IMR-90 (cell line): Measurements from ENCODE around the gene P2RY2.

Experiments used
- BHLHE40 ChIP-seq: fragments of 150-350 bp; IDR thresholded peaks from 2 replicates; pipeline ENCODE4 v1.6.1; 2016; ENCODE audit warnings: mild to moderate bottlenecking, low read depth, low read length
- CEBPB ChIP-seq: IDR thresholded peaks from 2 replicates; pipeline ENCODE4 v1.6.1; 2012; ENCODE audit warnings: low read depth, low read length, improper control_type of control experiment
- CHD1 ChIP-seq: IDR thresholded peaks from 2 replicates; pipeline ENCODE4 v1.6.1; 2012; ENCODE audit warnings: low read depth, low read length, improper control_type of control experiment
- CTCF ChIP-seq: conservative IDR thresholded peaks from 2 replicates; pipeline ENCODE4 v1.5.1; 2012; ENCODE audit warnings: mild to moderate bottlenecking, low read depth, low read length, improper control_type of control experiment
- ELK1 ChIP-seq: fragments of 150-350 bp; IDR thresholded peaks from 2 replicates; pipeline ENCODE4 v1.6.1; 2016; ENCODE audit warnings: low read depth, mild to moderate bottlenecking, low read length, moderate library complexity, borderline replicate concordance
- FOS ChIP-seq: fragments of 150-350 bp; IDR thresholded peaks from 2 replicates; pipeline ENCODE4 v1.6.1; 2016; ENCODE audit warnings: low read depth, low read length
- MAFK ChIP-seq: IDR thresholded peaks from 2 replicates; pipeline ENCODE4 v1.6.1; 2012; ENCODE audit warnings: low read depth, low read length, improper control_type of control experiment
- MAZ ChIP-seq: IDR thresholded peaks from 2 replicates; pipeline ENCODE4 v1.6.1; 2012; ENCODE audit warnings: low read depth, mild to moderate bottlenecking, low read length, improper control_type of control experiment, moderate library complexity, borderline replicate concordance
- MXI1 ChIP-seq: IDR thresholded peaks from 2 replicates; pipeline ENCODE4 v1.6.1; 2012; ENCODE audit warnings: low read depth, mild to moderate bottlenecking, low read length, moderate library complexity, borderline replicate concordance
- POLR2A ChIP-seq: IDR thresholded peaks from 2 replicates; pipeline ENCODE4 v1.6.1; 2012; ENCODE audit warnings: mild to moderate bottlenecking, low read depth, low read length
- RAD21 ChIP-seq: IDR thresholded peaks from 2 replicates; pipeline ENCODE4 v1.6.1; 2012; ENCODE audit warnings: low read length, improper control_type of control experiment
- RCOR1 ChIP-seq: IDR thresholded peaks from 2 replicates; pipeline ENCODE4 v1.6.1; 2012; ENCODE audit warnings: mild to moderate bottlenecking, low read length, improper control_type of control experiment; ENCODE audit not compliant: insufficient replicate concordance
- RFX5 ChIP-seq: IDR thresholded peaks from 2 replicates; pipeline ENCODE4 v1.8.0; 2012; ENCODE audit warnings: low read depth, mild to moderate bottlenecking, low read length, moderate library complexity
- SMC3 ChIP-seq: fragments of 150-350 bp; IDR thresholded peaks from 2 replicates; pipeline ENCODE4 v1.6.1; 2016; ENCODE audit warnings: low read depth, mild to moderate bottlenecking, antibody characterized with exemption, low read length, moderate library complexity

GRCh38 chr11:73236205-73236765 lies 18.2 kb downstream of the P2RY2 start:
- no peak for TF ChIP-seq POLR2A
- TF ChIP-seq CTCF: no peak
- no peak for TF ChIP-seq BHLHE40
- TF ChIP-seq ELK1: no peak
- TF ChIP-seq MXI1: no peak
- TF ChIP-seq CHD1: no peak
- TF ChIP-seq SMC3: no peak
- TF ChIP-seq CEBPB: no peak
- no peak for TF ChIP-seq RCOR1
- TF ChIP-seq FOS: no peak
- no peak for TF ChIP-seq RFX5
- no peak for TF ChIP-seq RAD21
- TF ChIP-seq MAFK: no peak
- TF ChIP-seq MAZ: no peak
